ENCODE data around the gene PCMT1. TPM values are rescaled to one million over a fixed set of nuclear protein-coding genes. Genes with fewer than 3 reads are reported as not detected.

The PCMT1 gene
- total RNA-seq, 2 experiments from 2014 or later, result 14.4 to 15.7 TPM

DNA sequence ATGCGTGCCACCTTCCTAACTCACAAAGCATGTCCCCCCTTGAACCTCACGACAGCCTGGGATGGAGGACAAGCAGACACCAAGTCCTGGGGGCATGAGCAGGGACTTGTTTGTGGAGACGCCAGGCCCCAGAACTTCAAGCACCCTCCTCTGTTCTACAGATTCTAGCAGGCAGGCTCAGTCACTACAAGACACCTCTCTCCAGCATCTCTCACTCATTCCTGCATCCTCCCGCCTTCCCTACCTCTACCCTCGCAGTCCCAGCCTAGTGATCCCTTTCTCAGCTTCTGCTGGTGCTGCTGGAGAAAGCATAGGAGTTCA, 110.9 kb downstream of the PCMT1 start:
- H3K27me3 ChIP-seq (ENCODE audit: control insufficient read depth in 1 of 2, insufficient read depth in 2 of 2, low read length in 2 of 2), result peaks cover 0 to 3% of the 10 kb centered on the region in 2 experiments
- no peak overlapping the region for H3K27ac Mint-ChIP-seq
- ChIA-PET POLR2A (no interaction called here), CTCF (no interaction called here)
- H3K36me3 Mint-ChIP-seq (ENCODE audit: low read depth), result no peaks in the 10 kb centered on the region
- no peak overlapping the region for H3K4me3 Mint-ChIP-seq
- H3K4me3 ChIP-seq (ENCODE audit: low read length), result no peak overlapping the region
- peaks cover 30% of the 10 kb centered on the region for H3K27me3 Mint-ChIP-seq
- H3K27ac ChIP-seq (ENCODE audit: low read depth in 1 of 2, low read length in 2 of 2), result no peak overlapping the region
- no peaks in the 10 kb centered on the region for H3K36me3 ChIP-seq (ENCODE audit: insufficient read depth, low read length)
- intact Hi-C loops (cut with DNase I, micrococcal nuclease), result loop anchor here in 1 of 2 experiments (5.0 to 10.0 kb wide), 3 partner anchors 106 to 293 kb away; partner anchors contain the start of genes GINM1 and KATNA1
- TF ChIP-seq, protein P1, sequence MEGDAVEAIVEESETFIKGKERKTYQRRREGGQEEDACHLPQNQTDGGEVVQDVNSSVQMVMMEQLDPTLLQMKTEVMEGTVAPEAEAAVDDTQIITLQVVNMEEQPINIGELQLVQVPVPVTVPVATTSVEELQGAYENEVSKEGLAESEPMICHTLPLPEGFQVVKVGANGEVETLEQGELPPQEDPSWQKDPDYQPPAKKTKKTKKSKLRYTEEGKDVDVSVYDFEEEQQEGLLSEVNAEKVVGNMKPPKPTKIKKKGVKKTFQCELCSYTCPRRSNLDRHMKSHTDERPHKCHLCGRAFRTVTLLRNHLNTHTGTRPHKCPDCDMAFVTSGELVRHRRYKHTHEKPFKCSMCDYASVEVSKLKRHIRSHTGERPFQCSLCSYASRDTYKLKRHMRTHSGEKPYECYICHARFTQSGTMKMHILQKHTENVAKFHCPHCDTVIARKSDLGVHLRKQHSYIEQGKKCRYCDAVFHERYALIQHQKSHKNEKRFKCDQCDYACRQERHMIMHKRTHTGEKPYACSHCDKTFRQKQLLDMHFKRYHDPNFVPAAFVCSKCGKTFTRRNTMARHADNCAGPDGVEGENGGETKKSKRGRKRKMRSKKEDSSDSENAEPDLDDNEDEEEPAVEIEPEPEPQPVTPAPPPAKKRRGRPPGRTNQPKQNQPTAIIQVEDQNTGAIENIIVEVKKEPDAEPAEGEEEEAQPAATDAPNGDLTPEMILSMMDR (IDR thresholded peaks at IDR 0.05), result no peak
- no peaks in the 10 kb centered on the region for H3K9me3 ChIP-seq (ENCODE audit: control insufficient read depth in 1 of 2, insufficient read depth in 1 of 2, low read length in 2 of 2)
- no peak for ATAC-seq (ENCODE audit: poor library complexity)
- H3K9me3 Mint-ChIP-seq, result no peaks in the 10 kb centered on the region
- peaks cover 5% of the 10 kb centered on the region for H3K4me1 Mint-ChIP-seq (ENCODE audit: low read depth)
- peaks cover 18% of the 10 kb centered on the region for H3K4me1 ChIP-seq (ENCODE audit: insufficient read depth, low read length)
- DNase-seq, result no peak

Other genes with a start within 250 kb of the PCMT1 start
- gene PPIL4, start 203.7 kb upstream of the PCMT1 start, total RNA-seq, result 10 to 100 TPM; 51.8 to 53.5 TPM
- gene GINM1, start 183.4 kb upstream of the PCMT1 start, total RNA-seq, result 10 to 100 TPM; 24.1 to 25.9 TPM
- gene KATNA1, start 101.0 kb upstream of the PCMT1 start, total RNA-seq, result 10 to 100 TPM; 17.0 to 18.1 TPM
- 10 to 100 TPM; 36.1 to 39.6 TPM for gene LATS1, start 31.6 kb upstream of the PCMT1 start, total RNA-seq
- gene NUP43, start 3.2 kb upstream of the PCMT1 start, total RNA-seq, result 10 to 100 TPM; 14.2 to 14.5 TPM
- under 1 TPM; 0.75 to 0.99 TPM for gene LRP11, start 114.6 kb downstream of the PCMT1 start, total RNA-seq
- gene RAET1E, start 148.4 kb downstream of the PCMT1 start, total RNA-seq, result not detected
- not detected for gene RAET1G, start 173.4 kb downstream of the PCMT1 start, total RNA-seq
- 1 to 10 TPM; 1.8 to 1.9 TPM for gene ULBP2, start 192.3 kb downstream of the PCMT1 start, total RNA-seq
- gene ULBP1, start 214.2 kb downstream of the PCMT1 start, total RNA-seq, result under 1 TPM; 0.08 to 0.14 TPM